ENCODE measurements around the gene MRPS34. TPM values are rescaled to one million over a fixed set of nuclear protein-coding genes. Genes with fewer than 3 reads are reported as not detected.

Gene MRPS34
- total RNA-seq, 1 experiment from 2014 or later = 132 TPM

- Histone ChIP-seq H3K4me1 (replicated peaks) (peaks cover 30% of the 10 kb centered on the region), H3K27ac (no peak overlapping the region), H3K36me3 (peaks cover 84% of the 10 kb centered on the region), H3K27me3 (replicated peaks) (no peaks in the 10 kb centered on the region), H3K4me3 (no peak overlapping the region), H3K9me3 (replicated peaks) (no peaks in the 10 kb centered on the region)
- no peak for DNase-seq (ENCODE audit: low read depth in 1 of 2, low spot score in 2 of 2)
These were observed 23.5 kb downstream of the MRPS34 start for GRCh38 chr16:1749152-1750117.

GRCh38 chr16:1747934-1748333, 25.0 kb downstream of the MRPS34 start:
- Histone ChIP-seq H3K27ac (no peak overlapping the region), H3K27me3 (replicated peaks) (no peaks in the 10 kb centered on the region)
- no peak for DNase-seq (ENCODE audit: low read depth in 1 of 2, low spot score in 2 of 2)

DNA sequence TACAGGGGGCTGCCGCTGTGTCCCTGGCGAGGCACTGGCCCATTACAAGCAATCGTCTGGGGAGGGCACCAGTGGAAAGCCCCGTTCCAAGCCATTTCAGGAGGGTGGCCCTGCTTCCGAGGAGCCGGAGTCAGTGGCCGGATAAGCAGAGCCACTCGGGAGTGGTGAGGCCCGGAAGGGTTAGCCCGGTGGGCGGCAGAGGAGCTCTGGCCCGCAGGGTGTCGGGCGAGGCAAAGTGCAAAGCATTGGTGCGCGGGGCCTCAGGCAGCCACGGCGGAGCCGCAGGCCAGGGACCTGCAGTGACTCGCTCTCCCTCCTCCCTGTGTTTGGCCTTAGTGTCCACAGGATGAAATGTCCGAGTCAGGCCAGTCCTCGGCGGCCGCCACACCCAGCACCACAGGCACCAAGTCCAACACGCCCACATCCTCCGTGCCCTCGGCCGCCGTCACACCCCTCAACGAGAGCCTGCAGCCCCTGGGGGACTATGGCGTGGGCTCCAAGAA, 26.2 kb downstream of the MRPS34 start:
- DNase-seq (ENCODE audit: low read depth in 1 of 2, low spot score in 2 of 2) = peak in 1 of 2 experiments; percentile 67
- no peaks in the 10 kb centered on the region for H3K27me3 ChIP-seq (replicated peaks)
- peaks cover 42% of the 10 kb centered on the region for H3K4me1 ChIP-seq (replicated peaks)
- no peak overlapping the region for H3K4me3 ChIP-seq
- H3K9me3 ChIP-seq (replicated peaks) = no peaks in the 10 kb centered on the region
- H3K27ac ChIP-seq = peak overlapping the region; percentile 100
- peaks cover 81% of the 10 kb centered on the region for H3K36me3 ChIP-seq

More at GRCh38 chr16:1747934-1748333, 25.0 kb downstream of the MRPS34 start:
- Histone ChIP-seq H3K4me3 (no peak overlapping the region), H3K36me3 (peaks cover 83% of the 10 kb centered on the region), H3K9me3 (replicated peaks) (no peaks in the 10 kb centered on the region), H3K4me1 (replicated peaks) (peaks cover 42% of the 10 kb centered on the region)

- H3K36me3 ChIP-seq = peaks cover 79% of the 10 kb centered on the region
- H3K4me1 ChIP-seq (replicated peaks) = peaks cover 42% of the 10 kb centered on the region
- no peaks in the 10 kb centered on the region for H3K27me3 ChIP-seq (replicated peaks)
- peak overlapping the region; percentile 13; the same call in 1 of the 2 replicates for H3K4me3 ChIP-seq
- no peaks in the 10 kb centered on the region for H3K9me3 ChIP-seq (replicated peaks)
- peak; percentile 97 for DNase-seq (ENCODE audit: low read depth in 1 of 2, low spot score in 2 of 2)
- H3K27ac ChIP-seq = peak overlapping the region; percentile 100
These were observed 26.8 kb downstream of the MRPS34 start for GRCh38 chr16:1745900-1746692.

DNA sequence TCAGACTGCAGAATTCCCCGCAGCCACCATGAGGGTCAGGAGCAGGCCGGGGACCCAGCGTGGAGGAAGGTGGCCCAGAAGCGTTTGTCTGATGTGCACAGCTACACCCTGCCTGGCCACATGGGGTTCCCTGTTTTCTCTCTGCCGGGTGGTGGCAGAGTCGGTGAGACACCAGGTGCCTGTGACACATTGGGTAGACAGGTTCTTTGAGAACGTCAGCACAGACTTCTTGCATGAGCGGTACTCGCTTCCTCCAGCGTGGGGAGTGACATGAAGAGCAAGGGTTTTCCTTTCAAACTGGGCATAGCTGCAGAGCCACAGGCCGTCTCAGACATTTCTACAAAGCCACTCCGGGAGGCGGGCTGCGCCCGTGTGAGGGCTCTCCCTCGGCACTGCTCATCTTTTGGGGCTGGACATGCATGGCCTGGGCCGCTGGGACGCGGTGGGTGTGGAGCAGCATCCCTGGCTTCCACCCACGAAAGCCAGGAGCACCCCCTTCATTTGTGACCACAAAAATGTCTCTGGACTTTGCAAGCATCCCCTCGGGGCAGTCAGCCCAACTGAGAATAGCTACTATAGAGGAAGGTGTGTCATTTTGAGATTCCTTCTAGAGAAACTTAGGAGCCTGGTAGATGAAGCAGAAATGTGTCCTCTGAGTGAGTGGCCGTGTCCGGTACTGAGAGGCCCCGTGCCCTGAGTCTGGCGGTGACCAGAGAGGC, 27.6 kb downstream of the MRPS34 start:
- H3K9me3 ChIP-seq (replicated peaks) = no peaks in the 10 kb centered on the region
- peak; percentile 93 to 94 for DNase-seq (ENCODE audit: low read depth in 1 of 2, low spot score in 2 of 2)
- H3K36me3 ChIP-seq = peaks cover 79% of the 10 kb centered on the region
- H3K27me3 ChIP-seq (replicated peaks) = no peaks in the 10 kb centered on the region
- H3K27ac ChIP-seq = peak overlapping the region; percentile 100
- H3K4me1 ChIP-seq (replicated peaks) = peaks cover 42% of the 10 kb centered on the region
- peak overlapping the region; percentile 13; the same call in 1 of the 2 replicates for H3K4me3 ChIP-seq

GRCh38 chr16:1744338-1744840, 28.5 kb downstream of the MRPS34 start:
- Histone ChIP-seq H3K27me3 (replicated peaks) (no peaks in the 10 kb centered on the region), H3K36me3 (peaks cover 73% of the 10 kb centered on the region), H3K4me3 (no peak overlapping the region), H3K9me3 (replicated peaks) (no peaks in the 10 kb centered on the region), H3K4me1 (replicated peaks) (peaks cover 42% of the 10 kb centered on the region), H3K27ac (no peak overlapping the region)
- DNase-seq (ENCODE audit: low read depth in 1 of 2, low spot score in 2 of 2) = no peak

DNA sequence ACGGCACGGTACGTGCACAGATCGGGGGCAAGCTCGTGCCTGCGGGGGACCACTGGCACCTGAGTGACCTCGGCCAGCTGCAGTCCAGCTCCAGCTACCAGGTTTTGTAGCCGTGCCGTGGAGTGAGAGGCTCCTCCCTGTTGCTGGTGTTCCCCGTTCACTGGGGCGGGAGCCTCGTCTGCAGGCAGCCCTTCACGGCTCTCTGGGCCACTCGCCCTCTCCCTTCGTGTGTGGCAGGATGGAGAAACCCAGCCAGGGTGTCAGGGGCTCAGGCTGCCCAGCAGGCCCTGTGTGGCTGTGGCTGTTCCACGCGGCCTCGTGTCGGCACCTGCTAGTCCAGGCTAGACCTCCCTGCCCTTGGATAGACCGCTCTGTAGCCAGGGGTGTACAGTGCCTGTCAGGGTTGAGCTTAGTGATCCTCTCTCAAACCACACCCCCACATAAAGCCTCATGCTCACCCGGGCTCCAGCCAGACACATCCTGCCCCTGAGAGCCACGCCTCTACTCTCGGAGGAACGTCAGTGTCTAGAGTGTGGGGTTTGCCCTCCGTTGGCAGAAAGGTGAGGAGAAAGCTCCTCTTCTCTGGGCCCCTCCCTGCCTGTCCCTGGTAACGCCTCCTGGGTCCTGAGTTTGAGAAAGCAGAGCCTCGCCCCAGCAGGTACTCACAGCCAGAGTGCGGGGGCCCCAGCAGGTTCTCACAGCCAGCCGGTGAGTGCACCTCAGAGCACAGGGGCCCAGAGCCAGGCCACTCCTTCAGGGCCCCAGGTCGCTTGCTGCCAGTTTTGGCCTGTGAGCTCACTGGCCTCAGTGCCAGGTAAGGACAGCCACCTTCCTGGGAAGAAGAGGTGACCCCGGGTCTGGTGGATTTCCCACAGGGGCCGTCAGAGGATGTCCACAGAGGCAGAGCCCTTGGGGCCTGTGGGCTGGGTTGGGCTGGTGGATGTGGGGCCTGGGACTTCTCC, 29.3 kb downstream of the MRPS34 start:
- DNase-seq (ENCODE audit: low read depth in 1 of 2, low spot score in 2 of 2) = peak in 1 of 2 experiments; percentile 41
- Histone ChIP-seq H3K9me3 (replicated peaks) (no peaks in the 10 kb centered on the region), H3K4me3 (no peak overlapping the region), H3K4me1 (replicated peaks) (peaks cover 42% of the 10 kb centered on the region), H3K27ac (no peak overlapping the region), H3K36me3 (peaks cover 65% of the 10 kb centered on the region), H3K27me3 (replicated peaks) (no peaks in the 10 kb centered on the region)

GRCh38 chr16:1741553-1742165, 31.3 kb downstream of the MRPS34 start:
- Histone ChIP-seq H3K36me3 (peaks cover 45% of the 10 kb centered on the region), H3K27me3 (replicated peaks) (no peaks in the 10 kb centered on the region), H3K4me3 (no peak overlapping the region), H3K4me1 (replicated peaks) (peaks cover 34% of the 10 kb centered on the region), H3K9me3 (replicated peaks) (no peaks in the 10 kb centered on the region), H3K27ac (no peak overlapping the region)
- peak in 1 of 2 experiments; percentile 41 for DNase-seq (ENCODE audit: low read depth in 1 of 2, low spot score in 2 of 2)

GRCh38 chr16:1740781-1741490, 32.0 kb downstream of the MRPS34 start:
- H3K27me3 ChIP-seq (replicated peaks) = no peaks in the 10 kb centered on the region
- H3K27ac ChIP-seq = no peak overlapping the region
- H3K9me3 ChIP-seq (replicated peaks) = no peaks in the 10 kb centered on the region
- peak in 1 of 2 experiments; percentile 40 for DNase-seq (ENCODE audit: low read depth in 1 of 2, low spot score in 2 of 2)
- peaks cover 27% of the 10 kb centered on the region for H3K4me1 ChIP-seq (replicated peaks)
- H3K36me3 ChIP-seq = peaks cover 42% of the 10 kb centered on the region
- H3K4me3 ChIP-seq = no peak overlapping the region

- Histone ChIP-seq H3K27me3 (replicated peaks) (no peaks in the 10 kb centered on the region), H3K4me1 (replicated peaks) (peaks cover 20% of the 10 kb centered on the region), H3K4me3 (no peak overlapping the region), H3K9me3 (replicated peaks) (no peaks in the 10 kb centered on the region), H3K27ac (no peak overlapping the region), H3K36me3 (peaks cover 42% of the 10 kb centered on the region)
- no peak for DNase-seq (ENCODE audit: low read depth in 1 of 2, low spot score in 2 of 2)
These were observed 32.7 kb downstream of the MRPS34 start for GRCh38 chr16:1740234-1740633.

DNA sequence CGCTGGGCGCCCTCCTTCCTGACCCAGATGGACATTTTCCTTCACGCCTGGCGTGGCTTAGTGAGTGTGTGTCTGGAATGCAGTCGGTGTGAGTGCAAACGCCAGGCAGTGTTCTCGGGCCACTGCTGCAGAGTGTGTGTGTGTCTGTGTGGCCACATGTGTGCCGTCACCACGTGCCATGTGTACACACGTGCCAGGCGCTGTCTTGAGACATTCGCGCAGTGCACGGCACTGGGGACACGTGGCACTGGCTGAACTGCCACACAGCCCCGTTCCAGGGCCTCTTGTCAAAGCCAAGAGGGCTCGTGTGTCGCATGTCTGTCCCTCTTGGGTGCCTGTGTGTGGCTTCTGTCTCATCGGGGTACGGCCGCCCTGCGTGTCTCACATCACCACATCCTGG, 38.1 kb downstream of the MRPS34 start:
- peaks cover 5% of the 10 kb centered on the region for H3K9me3 ChIP-seq (replicated peaks)
- no peak overlapping the region for H3K4me3 ChIP-seq
- H3K27ac ChIP-seq = no peak overlapping the region
- no peaks in the 10 kb centered on the region for H3K4me1 ChIP-seq (replicated peaks)
- peaks cover 41% of the 10 kb centered on the region for H3K36me3 ChIP-seq
- no peak for DNase-seq (ENCODE audit: low read depth in 1 of 2, low spot score in 2 of 2)
- H3K27me3 ChIP-seq (replicated peaks) = no peaks in the 10 kb centered on the region
